PC-3 (cell line): ENCODE results near the gene CNTNAP2. TPM values are rescaled to one million over a fixed set of nuclear protein-coding genes. Genes with fewer than 3 reads are reported as not detected.

Source experiments
- ATAC-seq: fragments of 200-7000 bp; cut with Tn5 transposase; 2 replicates; pipeline ENCODE4 v1.9.1; 2020; ENCODE audit warnings: mild to moderate bottlenecking, moderate library complexity
- BruUV-seq: library from RNA; stranded (reverse); fragments of 400-500 nt; replicated peaks from 2 replicates; lab custom pipeline; 2021; lab: Mats Ljungman, UMichigan
- CTCF ChIA-PET: fragments of 300-600 bp; sonication (Branson Sonifier 250); formaldehyde crosslinking; loops from one replicate; lab custom pipeline; 2022; ENCODE audit warnings: antibody characterized with exemption; lab: Charles Lee
- POLR2A ChIA-PET: fragments of 300-600 bp; sonication (Branson Sonifier 250); formaldehyde crosslinking; loops from one replicate; lab custom pipeline; 2022; ENCODE audit warnings: antibody characterized with exemption; ENCODE audit not compliant: unreplicated experiment; lab: Charles Lee
- DNase-seq: peaks from one replicate; pipeline ENCODE4 v3.0.0-alpha.2; 2015
- H2AFZ ChIP-seq: fragments of 300-600 bp; sonication (generic); 2 replicates; pipeline ENCODE4 v1.6.0; 2016; ENCODE audit warnings: antibody characterized with exemption, low read length
- H3F3A ChIP-seq: fragments of 300-600 bp; sonication (generic); one replicate; pipeline ENCODE4 v1.6.0; 2017; ENCODE audit warnings: antibody characterized with exemption, low read length, control low read depth, mild to moderate bottlenecking; ENCODE audit not compliant: unreplicated experiment
- H3K27ac ChIP-seq: fragments of 300-600 bp; sonication (generic); 2 replicates; pipeline ENCODE4 v1.5.1; 2016; ENCODE audit warnings: mild to moderate bottlenecking, low read length
- H3K27me3 ChIP-seq: fragments of 300-600 bp; sonication (generic); 2 replicates; pipeline ENCODE4 v1.6.1; 2016; ENCODE audit warnings: low read length, mixed read lengths
- H3K36me3 ChIP-seq: fragments of 300-600 bp; sonication (generic); 2 replicates; pipeline ENCODE4 v1.6.1; 2016; ENCODE audit warnings: low read depth, mixed run types, low read length, mixed read lengths
- H3K4me1 ChIP-seq: fragments of 300-600 bp; sonication (generic); 2 replicates; pipeline ENCODE4 v1.5.1; 2016; ENCODE audit warnings: low read length; ENCODE audit not compliant: insufficient read depth
- H3K4me2 ChIP-seq: fragments of 300-600 bp; sonication (generic); 2 replicates; pipeline ENCODE4 v1.6.0; 2016; ENCODE audit warnings: low read length
- H3K4me3 ChIP-seq: fragments of 300-600 bp; sonication (generic); 2 replicates; pipeline ENCODE4 v1.5.1; 2016; ENCODE audit warnings: mild to moderate bottlenecking, low read length, mixed read lengths
- H3K79me2 ChIP-seq: fragments of 300-600 bp; sonication (generic); 2 replicates; pipeline ENCODE4 v1.6.1; 2017; ENCODE audit warnings: low read length, mixed read lengths
- H3K9ac ChIP-seq: fragments of 300-600 bp; sonication (generic); 2 replicates; pipeline ENCODE4 v1.6.0; 2016; ENCODE audit warnings: mild to moderate bottlenecking, low read length
- H3K9me2 ChIP-seq: fragments of 300-600 bp; sonication (generic); replicated peaks from 2 replicates; pipeline ENCODE4 v1.6.1; 2016; ENCODE audit warnings: mixed run types, low read length, mixed read lengths
- H3K9me3 ChIP-seq: fragments of 300-600 bp; sonication (generic); 2 replicates; pipeline ENCODE4 v1.6.1; 2016; ENCODE audit warnings: low read length, mixed read lengths
- H4K20me1 ChIP-seq: fragments of 300-600 bp; sonication (generic); 2 replicates; pipeline ENCODE4 v1.6.1; 2016; ENCODE audit warnings: low read length, mixed read lengths
- EZH2 ChIP-seq: fragments of 300-600 bp; sonication (generic); IDR thresholded peaks from one replicate; pipeline ENCODE4 v1.6.1; 2017; ENCODE audit warnings: antibody characterized with exemption, mild to moderate bottlenecking, low read length; ENCODE audit not compliant: unreplicated experiment
- EZH2phosphoT487 ChIP-seq: fragments of 300-600 bp; sonication (generic); IDR thresholded peaks from 2 replicates; pipeline ENCODE4 v1.6.1; 2018; ENCODE audit warnings: mild to moderate bottlenecking, antibody characterized with exemption, low read length, borderline replicate concordance
- intact Hi-C: fragments of 100-400 bp; cut with micrococcal nuclease; formaldehyde crosslinking; loops from 2 replicates; pipeline ENCODE4 v1.9.0; 2023
- total RNA-seq: library from RNA; depleted of rRNA; stranded (reverse); fragments of >200 nt; gene quantifications from 2 replicates; pipeline ENCODE4 v1.2.3, GENCODE V29; 2014
- TF ChIP-seq, protein P1 (sequence below): fragments of 300-600 bp; sonication (generic); conservative IDR thresholded peaks from 2 replicates; pipeline ENCODE4 v1.5.1; 2017; ENCODE audit warnings: antibody characterized with exemption, low read depth, mild to moderate bottlenecking, low read length

Gene CNTNAP2
- total RNA-seq, 1 experiment from 2014 or later = 1.5 TPM

DNA sequence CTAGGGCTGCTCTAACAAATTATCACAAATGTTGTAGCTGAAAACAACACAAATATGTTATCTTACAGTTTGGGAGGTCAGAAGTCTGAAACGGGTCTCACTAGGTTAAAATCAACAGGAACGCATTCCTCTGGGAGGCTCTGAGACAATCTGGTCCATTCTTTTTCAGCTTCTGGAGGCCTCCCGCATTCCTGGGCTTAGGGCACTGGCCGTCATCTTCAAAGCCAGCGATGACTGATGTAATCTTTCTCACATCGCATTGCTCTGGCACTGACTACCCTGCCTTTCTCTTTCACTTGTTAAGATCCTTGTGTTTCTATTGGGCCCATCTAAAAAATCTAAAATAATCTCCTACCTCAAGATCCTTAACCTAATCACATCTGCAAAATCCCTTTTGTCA, 1402.5 kb downstream of the CNTNAP2 start:
- CTCF ChIA-PET = no interaction called here
- no peak overlapping the region for H3K4me3 ChIP-seq
- no peak for ATAC-seq
- no peaks in the 10 kb centered on the region for H3F3A ChIP-seq
- POLR2A ChIA-PET = no interaction called here
- no peak overlapping the region for H3K9ac ChIP-seq
- H3K36me3 ChIP-seq = no peaks in the 10 kb centered on the region
- no peaks in the 10 kb centered on the region for H4K20me1 ChIP-seq
- no peaks in the 10 kb centered on the region for H3K9me3 ChIP-seq
- intact Hi-C loops = no loop called here
- DNase-seq = no peak
- no peak overlapping the region for H3K4me2 ChIP-seq
- no peaks in the 10 kb centered on the region for H3K27me3 ChIP-seq
- H3K9me2 ChIP-seq = no peaks in the 10 kb centered on the region
- no TSS peak for BruUV-seq
- TF ChIP-seq, protein P1, sequence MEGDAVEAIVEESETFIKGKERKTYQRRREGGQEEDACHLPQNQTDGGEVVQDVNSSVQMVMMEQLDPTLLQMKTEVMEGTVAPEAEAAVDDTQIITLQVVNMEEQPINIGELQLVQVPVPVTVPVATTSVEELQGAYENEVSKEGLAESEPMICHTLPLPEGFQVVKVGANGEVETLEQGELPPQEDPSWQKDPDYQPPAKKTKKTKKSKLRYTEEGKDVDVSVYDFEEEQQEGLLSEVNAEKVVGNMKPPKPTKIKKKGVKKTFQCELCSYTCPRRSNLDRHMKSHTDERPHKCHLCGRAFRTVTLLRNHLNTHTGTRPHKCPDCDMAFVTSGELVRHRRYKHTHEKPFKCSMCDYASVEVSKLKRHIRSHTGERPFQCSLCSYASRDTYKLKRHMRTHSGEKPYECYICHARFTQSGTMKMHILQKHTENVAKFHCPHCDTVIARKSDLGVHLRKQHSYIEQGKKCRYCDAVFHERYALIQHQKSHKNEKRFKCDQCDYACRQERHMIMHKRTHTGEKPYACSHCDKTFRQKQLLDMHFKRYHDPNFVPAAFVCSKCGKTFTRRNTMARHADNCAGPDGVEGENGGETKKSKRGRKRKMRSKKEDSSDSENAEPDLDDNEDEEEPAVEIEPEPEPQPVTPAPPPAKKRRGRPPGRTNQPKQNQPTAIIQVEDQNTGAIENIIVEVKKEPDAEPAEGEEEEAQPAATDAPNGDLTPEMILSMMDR = no peak
- no peak for TF ChIP-seq EZH2phosphoT487
- TF ChIP-seq EZH2 = no peak
- H3K79me2 ChIP-seq = no peaks in the 10 kb centered on the region
- H3K4me1 ChIP-seq = no peaks in the 10 kb centered on the region
- H2AFZ ChIP-seq = no peak overlapping the region
- H3K27ac ChIP-seq = no peak overlapping the region

DNA sequence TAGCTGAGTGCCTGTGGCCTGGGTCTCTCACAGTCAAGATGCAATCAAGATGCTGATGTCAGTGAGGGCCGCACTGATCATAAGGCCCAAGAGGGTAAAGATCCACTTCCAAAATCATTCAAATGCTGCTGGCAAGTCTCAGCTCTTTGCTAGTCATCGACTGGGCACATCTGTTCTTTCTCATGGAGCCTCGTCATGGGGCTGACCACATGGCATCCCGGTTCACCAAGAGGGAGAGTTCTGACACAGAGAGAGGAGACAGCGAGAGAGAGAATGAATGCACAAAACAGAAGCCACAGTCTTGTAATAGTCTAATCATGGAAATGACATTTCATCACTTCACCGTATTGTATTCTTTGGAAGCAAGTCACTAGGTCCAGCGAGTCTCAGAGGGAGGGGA, 1406.5 kb downstream of the CNTNAP2 start:
- TF ChIP-seq, protein P1 = no peak
- TF ChIP-seq EZH2phosphoT487 (no peak), EZH2 (no peak)
- DNase-seq (no peak), ATAC-seq (no peak)
- H2AFZ ChIP-seq = no peak overlapping the region
- H3F3A ChIP-seq = no peaks in the 10 kb centered on the region
- no peak overlapping the region for H3K4me3 ChIP-seq
- ChIA-PET POLR2A (no interaction called here), CTCF (no interaction called here)
- intact Hi-C loops = no loop called here
- H3K79me2 ChIP-seq = no peaks in the 10 kb centered on the region
- no peaks in the 10 kb centered on the region for H3K9me3 ChIP-seq
- no peak overlapping the region for H3K27ac ChIP-seq
- H3K36me3 ChIP-seq = no peaks in the 10 kb centered on the region
- H3K4me2 ChIP-seq = no peak overlapping the region
- no peaks in the 10 kb centered on the region for H4K20me1 ChIP-seq
- BruUV-seq = no TSS peak
- no peaks in the 10 kb centered on the region for H3K4me1 ChIP-seq
- H3K9me2 ChIP-seq = no peaks in the 10 kb centered on the region
- H3K27me3 ChIP-seq = no peaks in the 10 kb centered on the region
- no peak overlapping the region for H3K9ac ChIP-seq

DNA sequence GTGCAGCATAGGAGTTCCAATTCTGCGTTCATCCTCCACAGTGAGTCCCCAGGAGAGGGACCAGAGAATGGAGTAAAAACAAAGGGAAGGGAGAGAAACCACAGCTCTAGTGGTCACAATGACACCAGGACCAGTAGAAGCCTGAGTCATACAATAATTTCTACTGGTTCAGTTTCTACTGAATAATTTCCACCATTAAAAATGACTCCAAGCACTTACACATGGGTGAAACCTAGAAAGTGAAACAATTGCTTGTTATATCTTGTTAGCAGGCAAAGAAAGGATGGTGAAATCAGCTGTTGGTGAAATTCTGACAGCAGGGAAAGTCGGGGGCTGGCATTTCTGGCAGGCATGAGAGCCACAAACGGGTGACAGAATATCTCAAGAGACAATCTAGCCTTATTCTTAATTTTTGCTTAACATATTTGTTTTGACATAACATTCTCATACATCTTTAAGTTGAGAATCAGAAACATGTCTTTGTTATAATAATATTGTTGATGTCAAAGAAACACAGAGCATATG, 1408.2 kb downstream of the CNTNAP2 start:
- no peaks in the 10 kb centered on the region for H4K20me1 ChIP-seq
- H3K27me3 ChIP-seq = no peaks in the 10 kb centered on the region
- POLR2A ChIA-PET = no interaction called here
- peak; percentile 20; the same call in 1 of the 2 replicates for ATAC-seq
- no peak overlapping the region for H3K4me2 ChIP-seq
- TF ChIP-seq EZH2 = no peak
- no peak for TF ChIP-seq EZH2phosphoT487
- TF ChIP-seq, protein P1 = no peak
- no peak overlapping the region for H3K27ac ChIP-seq
- 0 out of 2 replicates have a peak, but pooled peaks cover 7% of the 10 kb centered on the region for H3K4me1 ChIP-seq
- no peak overlapping the region for H2AFZ ChIP-seq
- H3F3A ChIP-seq = no peaks in the 10 kb centered on the region
- no peaks in the 10 kb centered on the region for H3K9me2 ChIP-seq
- no peaks in the 10 kb centered on the region for H3K36me3 ChIP-seq
- CTCF ChIA-PET = no interaction called here
- no peak overlapping the region for H3K4me3 ChIP-seq
- intact Hi-C loops = no loop called here
- DNase-seq = no peak
- no peaks in the 10 kb centered on the region for H3K79me2 ChIP-seq
- no TSS peak for BruUV-seq
- H3K9me3 ChIP-seq = no peaks in the 10 kb centered on the region
- H3K9ac ChIP-seq = no peak overlapping the region
